SK-N-SH treated with all-trans-retinoic acid at 6 μM for 48 hours (cell line): ENCODE data around the gene SP2.

ENCODE experiments used
- ATAC-seq: fragments of 200-7000 bp; cut with Tn5 transposase; 3 replicates; pipeline ENCODE4 v1.9.1; 2020; ENCODE audit warnings: mild to moderate bottlenecking, moderate library complexity
- BACH2 ChIP-seq: fragments of 250-450 bp; sonication (Bioruptor Pico); IDR thresholded peaks from 2 replicates; pipeline ENCODE4 v1.9.0; 2021; ENCODE audit warnings: mild to moderate bottlenecking, borderline replicate concordance
- CREB5 ChIP-seq: fragments of 250-450 bp; sonication (Bioruptor Pico); IDR thresholded peaks from 2 replicates; pipeline ENCODE4 v1.5.1; 2020; ENCODE audit warnings: low read depth, mild to moderate bottlenecking, moderate library complexity
- CSDC2 ChIP-seq: fragments of 250-450 bp; sonication (Bioruptor Pico); IDR thresholded peaks from 2 replicates; pipeline ENCODE4 v1.5.0; 2020; ENCODE audit warnings: mild to moderate bottlenecking, moderate library complexity
- CSRNP3 ChIP-seq: fragments of 250-450 bp; sonication (Bioruptor Pico); IDR thresholded peaks from 2 replicates; pipeline ENCODE4 v1.5.1; 2021; ENCODE audit warnings: mild to moderate bottlenecking, moderate library complexity
- ESRRG ChIP-seq: fragments of 250-450 bp; sonication (Bioruptor Pico); IDR thresholded peaks from 2 replicates; pipeline ENCODE4 v1.6.1; 2021; ENCODE audit warnings: mild to moderate bottlenecking
- ISL1 ChIP-seq: fragments of 250-450 bp; sonication (Bioruptor Pico); IDR thresholded peaks from 2 replicates; pipeline ENCODE4 v2.1.2; 2022; ENCODE audit warnings: mild to moderate bottlenecking, moderate library complexity
- PATZ1 ChIP-seq: fragments of 250-450 bp; sonication (Bioruptor Pico); IDR thresholded peaks from 2 replicates; pipeline ENCODE4 v1.8.0; 2020; ENCODE audit warnings: mild to moderate bottlenecking, moderate library complexity, borderline replicate concordance
- POU6F1 ChIP-seq: fragments of 250-450 bp; sonication (Bioruptor Pico); IDR thresholded peaks from 2 replicates; pipeline ENCODE4 v1.8.0; 2021; ENCODE audit warnings: low read depth, mild to moderate bottlenecking, moderate library complexity, borderline replicate concordance
- PPARA ChIP-seq: fragments of 250-450 bp; sonication (Bioruptor Pico); IDR thresholded peaks from 2 replicates; pipeline ENCODE4 v1.5.0; 2020; ENCODE audit warnings: mild to moderate bottlenecking, borderline replicate concordance
- RARB ChIP-seq: fragments of 250-450 bp; sonication (Bioruptor Pico); IDR thresholded peaks from 2 replicates; pipeline ENCODE4 v1.8.0; 2021; ENCODE audit warnings: mild to moderate bottlenecking, moderate library complexity
- SNAI2 ChIP-seq: fragments of 250-450 bp; sonication (Bioruptor Pico); IDR thresholded peaks from 2 replicates; pipeline ENCODE4 v1.5.0; 2020; ENCODE audit warnings: mild to moderate bottlenecking, moderate library complexity
- TCF4 ChIP-seq: fragments of 250-450 bp; sonication (Bioruptor Pico); IDR thresholded peaks from 2 replicates; pipeline ENCODE4 v1.8.0; 2021; ENCODE audit warnings: mild to moderate bottlenecking, moderate library complexity, borderline replicate concordance
- TOX ChIP-seq: fragments of 250-450 bp; sonication (Bioruptor Pico); IDR thresholded peaks from 2 replicates; pipeline ENCODE4 v1.8.0; 2021; ENCODE audit warnings: mild to moderate bottlenecking, moderate library complexity, borderline replicate concordance
- TSHZ2 ChIP-seq: fragments of 250-450 bp; sonication (Bioruptor Pico); IDR thresholded peaks from 2 replicates; pipeline ENCODE4 v1.5.0; 2020; ENCODE audit warnings: mild to moderate bottlenecking, moderate library complexity
- ZC3H10 ChIP-seq: fragments of 250-450 bp; sonication (Bioruptor Pico); IDR thresholded peaks from 2 replicates; pipeline ENCODE4 v1.5.1; 2021; ENCODE audit warnings: mild to moderate bottlenecking, moderate library complexity
- ZFP3 ChIP-seq: fragments of 250-450 bp; sonication (Bioruptor Pico); IDR thresholded peaks from 2 replicates; pipeline ENCODE4 v1.5.0; 2020; ENCODE audit warnings: mild to moderate bottlenecking, moderate library complexity
- ZFP30 ChIP-seq: fragments of 450-650 bp; formaldehyde crosslinking; IDR thresholded peaks from 2 replicates; pipeline ENCODE4 v1.5.0; 2022; ENCODE audit warnings: mild to moderate bottlenecking, moderate library complexity
- ZNF8 ChIP-seq: fragments of 450-650 bp; formaldehyde crosslinking; IDR thresholded peaks from 2 replicates; pipeline ENCODE4 v1.5.0; 2020; ENCODE audit warnings: mild to moderate bottlenecking, moderate library complexity

Gene SP2

GRCh38 chr17:47872651-47873161 lies 23.3 kb upstream of the SP2 start:
- TF ChIP-seq ZFP3 (no peak), BACH2 (CRISPR knock-in tag) (no peak), RARB (no peak), CREB5 (CRISPR knock-in tag) (no peak), TCF4 (CRISPR knock-in tag) (no peak), POU6F1 (CRISPR knock-in tag) (no peak), TOX (CRISPR knock-in tag) (no peak), PATZ1 (no peak), ZFP30 (CRISPR knock-in tag) (no peak), ZC3H10 (no peak), PPARA (CRISPR knock-in tag) (no peak)
- no peak for ATAC-seq

- TF ChIP-seq TSHZ2 (CRISPR knock-in tag) (no peak), CSRNP3 (CRISPR knock-in tag) (no peak), ZFP30 (CRISPR knock-in tag) (no peak), PPARA (CRISPR knock-in tag) (no peak), RARB (no peak), SNAI2 (CRISPR knock-in tag) (no peak), POU6F1 (CRISPR knock-in tag) (no peak), TOX (CRISPR knock-in tag) (no peak), BACH2 (CRISPR knock-in tag) (no peak), ISL1 (CRISPR knock-in tag) (no peak), ZNF8 (CRISPR knock-in tag) (no peak), CSDC2 (CRISPR knock-in tag) (no peak), PATZ1 (no peak), ESRRG (CRISPR knock-in tag) (no peak)
- ATAC-seq = no peak
These were observed 22.6 kb upstream of the SP2 start for GRCh38 chr17:47873200-47874090.
